Stimulated activated CD4-positive, alpha-beta T cell treated with anti-CD3 and anti-CD28 coated beads, Interleukin-15, amount 100 ng/mL, for 48 hours (primary cell): Measurements from ENCODE around the gene GPR162.
"Not testable (repeated sequence)": the region's sequence is repeated elsewhere in the genome, so short reads cannot be mapped to it uniquely, and the experiment has no call there.

Experiments used
- DNase-seq, 2 donors: peaks; one replicate each; pipeline ENCODE4 v3.0.0-alpha.2; 2020; ENCODE audit warnings: low read depth in 2 of 2

GPR162 gene

GRCh38 chr12:6874015-6874368 lies 52.4 kb downstream of the GPR162 start:
- not testable (repeated sequence) for DNase-seq
